GM12873 (cell line): ENCODE measurements around the gene A4GALT.

Experiments
- CTCF ChIP-seq: IDR thresholded peaks from 2 replicates; pipeline ENCODE4 v1.5.1; 2012; ENCODE audit warnings: low read depth, mild to moderate bottlenecking, moderate library complexity, low read length, control low read depth; ENCODE audit not compliant: insufficient read depth; ENCODE audit errors: missing control alignments

Gene A4GALT

GRCh38 chr22:42725606-42726355, 5.1 kb upstream of the A4GALT start:
- TF ChIP-seq CTCF: no peak

GRCh38 chr22:42724062-42724461, 3.4 kb upstream of the A4GALT start:
- no peak for TF ChIP-seq CTCF

- TF ChIP-seq CTCF: no peak
These were observed 370 bp upstream of the A4GALT start for GRCh38 chr22:42721045-42721434.

- TF ChIP-seq CTCF: no peak
These were observed 911 bp downstream of the A4GALT start for GRCh38 chr22:42719656-42720262.

GRCh38 chr22:42719133-42719532, 1.5 kb downstream of the A4GALT start:
- TF ChIP-seq CTCF: peak; percentile 26

GRCh38 chr22:42717197-42717928, 3.3 kb downstream of the A4GALT start:
- no peak for TF ChIP-seq CTCF

- TF ChIP-seq CTCF: no peak
These were observed 4.0 kb downstream of the A4GALT start for GRCh38 chr22:42716649-42717127.
